WERI-Rb-1 (cell line): Measurements from ENCODE around the gene RAPGEF4.

Experiments used
- DNase-seq: peaks from one replicate; pipeline ENCODE4 v3.0.0-alpha.2; 2020
- H3K27ac ChIP-seq: fragments of 250-450 bp; sonication (Bioruptor Pico); 2 replicates; pipeline ENCODE4 v1.5.1; 2020; ENCODE audit warnings: mild to moderate bottlenecking, moderate library complexity
- H3K27me3 ChIP-seq: fragments of 250-450 bp; sonication (Bioruptor Pico); 2 replicates; pipeline ENCODE4 v1.5.1; 2021; ENCODE audit warnings: mild to moderate bottlenecking, low read depth, moderate library complexity; ENCODE audit not compliant: insufficient read depth, severe bottlenecking
- H3K36me3 ChIP-seq: fragments of 250-450 bp; sonication (Bioruptor Pico); 2 replicates; pipeline ENCODE4 v1.5.1; 2020; ENCODE audit warnings: mild to moderate bottlenecking, moderate library complexity
- H3K4me3 ChIP-seq: 2 replicates; pipeline ENCODE4 v1.5.1; 2011; ENCODE audit warnings: low read depth, mild to moderate bottlenecking, control low read depth, low read length
- H3K9me3 ChIP-seq: fragments of 250-450 bp; sonication (Bioruptor Pico); 2 replicates; pipeline ENCODE4 v1.5.1; 2021; ENCODE audit warnings: mild to moderate bottlenecking, moderate library complexity; ENCODE audit not compliant: severe bottlenecking
- CTCF ChIP-seq: IDR thresholded peaks from 2 replicates; pipeline ENCODE4 v1.5.1; 2011; ENCODE audit warnings: low read depth, mild to moderate bottlenecking, control low read depth, inconsistent platforms, low read length

The RAPGEF4 gene

GRCh38 chr2:172722481-172722880, 13.2 kb upstream of the RAPGEF4 start:
- no peaks in the 10 kb centered on the region for H3K9me3 ChIP-seq
- no peak for DNase-seq
- TF ChIP-seq CTCF = no peak
- H3K27ac ChIP-seq = no peak overlapping the region
- no peaks in the 10 kb centered on the region for H3K36me3 ChIP-seq
- no peak overlapping the region for H3K4me3 ChIP-seq
- H3K27me3 ChIP-seq = no peaks in the 10 kb centered on the region

- Histone ChIP-seq H3K27ac (no peak overlapping the region), H3K4me3 (no peak overlapping the region), H3K9me3 (no peaks in the 10 kb centered on the region), H3K36me3 (no peaks in the 10 kb centered on the region), H3K27me3 (no peaks in the 10 kb centered on the region)
- no peak for TF ChIP-seq CTCF
- no peak for DNase-seq
These were observed 12.4 kb upstream of the RAPGEF4 start for GRCh38 chr2:172723286-172723685.

- no peaks in the 10 kb centered on the region for H3K9me3 ChIP-seq
- H3K27ac ChIP-seq = no peak overlapping the region
- DNase-seq = no peak
- no peak overlapping the region for H3K4me3 ChIP-seq
- H3K36me3 ChIP-seq = no peaks in the 10 kb centered on the region
- H3K27me3 ChIP-seq = no peaks in the 10 kb centered on the region
- TF ChIP-seq CTCF = no peak
These were observed 10.9 kb upstream of the RAPGEF4 start for GRCh38 chr2:172724724-172725123.

GRCh38 chr2:172725284-172725683, 10.4 kb upstream of the RAPGEF4 start:
- Histone ChIP-seq H3K36me3 (no peaks in the 10 kb centered on the region), H3K27me3 (no peaks in the 10 kb centered on the region), H3K9me3 (no peaks in the 10 kb centered on the region), H3K27ac (no peak overlapping the region), H3K4me3 (no peak overlapping the region)
- no peak for TF ChIP-seq CTCF
- no peak for DNase-seq

GRCh38 chr2:172725746-172726145, 9.9 kb upstream of the RAPGEF4 start:
- H3K27me3 ChIP-seq = no peaks in the 10 kb centered on the region
- H3K9me3 ChIP-seq = no peaks in the 10 kb centered on the region
- H3K27ac ChIP-seq = no peak overlapping the region
- no peak for DNase-seq
- no peak for TF ChIP-seq CTCF
- H3K36me3 ChIP-seq = no peaks in the 10 kb centered on the region
- no peak overlapping the region for H3K4me3 ChIP-seq

GRCh38 chr2:172726172-172726735, 9.4 kb upstream of the RAPGEF4 start:
- no peaks in the 10 kb centered on the region for H3K9me3 ChIP-seq
- H3K27ac ChIP-seq = no peak overlapping the region
- DNase-seq = no peak
- no peak for TF ChIP-seq CTCF
- no peaks in the 10 kb centered on the region for H3K27me3 ChIP-seq
- no peak overlapping the region for H3K4me3 ChIP-seq
- H3K36me3 ChIP-seq = no peaks in the 10 kb centered on the region
